ENCODE results near the gene CFAP61.
"Not testable (repeated sequence)": the region's sequence is repeated elsewhere in the genome, so short reads cannot be mapped to it uniquely, and the experiment has no call there.

CFAP61 gene, protein sequence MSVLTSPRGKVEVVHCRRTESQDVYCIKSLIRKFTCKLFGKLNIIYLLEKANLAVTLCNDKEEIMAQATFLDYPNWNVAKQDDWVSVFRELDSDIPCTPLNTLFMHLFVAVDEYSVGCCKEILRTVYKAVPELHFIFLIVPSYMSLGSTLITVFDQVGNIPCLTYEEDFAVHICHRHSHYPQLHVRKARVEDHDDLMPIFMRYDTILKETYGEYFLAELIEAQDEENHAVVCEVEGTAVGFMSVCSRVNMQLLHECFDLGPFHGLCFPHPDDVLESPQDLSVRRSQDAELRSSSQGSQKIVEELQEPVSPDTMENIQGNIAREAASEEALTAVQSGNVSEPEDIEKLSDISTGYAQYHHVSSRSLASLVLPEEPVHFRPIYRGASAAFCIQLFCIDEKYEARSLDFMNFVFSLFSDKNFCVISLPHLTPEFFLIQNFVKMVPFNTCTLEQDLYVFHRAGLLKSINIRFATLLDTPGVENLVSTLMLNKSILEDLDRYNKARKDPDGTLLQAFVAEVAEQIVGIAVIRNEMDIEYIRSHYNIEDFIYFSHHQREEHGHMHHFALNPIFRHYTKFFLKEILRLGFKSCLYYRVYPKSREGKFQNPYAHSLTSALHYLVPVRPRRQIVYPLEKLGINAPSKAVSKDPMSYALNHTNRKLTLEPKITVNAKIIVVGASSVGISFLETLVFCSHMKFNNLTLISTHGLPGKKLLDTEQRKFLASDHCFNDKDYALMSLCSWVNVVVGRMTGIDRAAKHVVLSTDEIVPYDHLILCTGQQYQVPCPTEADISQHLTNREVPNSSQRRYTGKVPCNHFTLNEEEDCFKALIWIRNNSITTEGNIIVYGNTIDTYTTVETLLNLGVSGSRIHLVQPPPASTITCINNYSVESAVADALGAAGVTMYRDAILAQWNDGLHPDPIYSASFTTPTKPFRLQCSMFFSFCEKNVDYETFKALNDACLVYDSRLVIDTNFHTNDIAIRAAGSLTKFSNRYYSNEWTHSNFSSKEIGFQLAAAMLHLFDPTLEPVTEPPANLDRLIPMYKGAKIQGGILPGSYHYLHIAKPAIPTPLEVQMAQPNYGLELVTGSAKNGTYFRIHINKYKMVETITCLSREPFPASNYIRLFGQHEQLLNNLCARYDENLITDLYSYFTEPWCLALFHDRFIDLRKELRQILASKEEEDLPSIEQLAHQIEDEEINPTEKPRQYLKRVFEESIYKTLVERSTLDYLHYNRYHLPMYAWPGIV

GRCh38 chr20:20052074-20052970 lies at the start of gene CFAP61, which contains the start of gene CRNKL1:
Gene CFAP61, plus strand, starts transcription at chr20:20052532. Its CDS starts 4,122 bp downstream, at chr20:20056654.
Gene CRNKL1, minus strand, starts transcription at chr20:20052466. Its CDS starts 124 bp downstream, at chr20:20052342.
- in situ Hi-C loops (cut with MboI; ENCODE audit: low sequenced_read_pairs), result no loop called here

GRCh38 chr20:20003031-20003954 lies 49.0 kb upstream of the CFAP61 start:
- in situ Hi-C loops (cut with MboI; ENCODE audit: low sequenced_read_pairs), result no loop called here

DNA sequence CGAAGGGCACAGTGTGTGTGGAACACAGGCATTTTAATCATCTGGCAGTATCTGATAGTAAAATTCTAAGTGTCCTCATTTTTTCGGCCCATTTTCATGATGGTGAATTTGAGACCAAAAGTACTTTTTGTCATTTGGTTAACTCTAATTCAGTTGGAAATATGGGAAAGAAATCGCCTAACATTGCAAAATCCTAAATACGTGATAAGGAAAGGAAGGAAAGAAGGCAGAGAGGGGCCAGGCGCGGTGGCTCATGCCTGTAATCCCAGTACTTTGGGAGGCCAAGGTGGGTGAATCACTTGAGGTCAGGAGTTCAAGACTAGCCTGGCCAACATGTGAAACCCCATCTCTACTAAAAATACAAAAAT lies 48.4 kb upstream of the CFAP61 start:
- in situ Hi-C loops (cut with MboI; ENCODE audit: low sequenced_read_pairs), result not testable (repeated sequence)

GRCh38 chr20:20005342-20005741 lies 47.0 kb upstream of the CFAP61 start:
- in situ Hi-C loops (cut with MboI; ENCODE audit: low sequenced_read_pairs), result no loop called here

DNA sequence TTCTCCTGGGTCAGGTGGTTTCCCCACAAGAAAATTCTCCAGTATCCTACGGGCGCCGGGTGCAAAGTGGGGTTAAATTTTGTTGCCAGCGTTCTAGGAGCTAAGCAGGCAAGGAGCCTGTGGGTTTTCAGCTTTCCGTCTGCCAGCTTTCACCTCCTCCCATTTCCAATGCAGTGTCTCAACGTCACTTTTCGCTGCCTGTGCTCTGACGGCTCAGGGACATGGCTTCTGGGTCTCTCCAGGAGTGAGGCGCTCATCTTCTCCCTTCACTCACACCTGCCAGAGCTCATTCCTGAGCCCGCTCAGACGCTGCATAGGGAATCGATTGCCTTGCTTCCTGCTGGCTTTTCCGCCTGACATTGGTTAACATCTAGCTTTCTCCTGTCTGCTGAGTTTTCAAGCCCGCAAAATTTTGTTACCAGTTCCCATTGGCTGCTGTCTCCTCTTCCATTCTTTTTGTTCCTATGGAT lies 42.5 kb upstream of the CFAP61 start:
- in situ Hi-C loops (cut with MboI; ENCODE audit: low sequenced_read_pairs), result no loop called here

GRCh38 chr20:20010639-20011500 lies 41.5 kb upstream of the CFAP61 start:
- in situ Hi-C loops (cut with MboI; ENCODE audit: low sequenced_read_pairs), result no loop called here

- in situ Hi-C loops (cut with MboI; ENCODE audit: low sequenced_read_pairs), result no loop called here
Measured at GRCh38 chr20:20012541-20012940, 39.8 kb upstream of the CFAP61 start.

- in situ Hi-C loops (cut with MboI; ENCODE audit: low sequenced_read_pairs), result no loop called here
Measured at GRCh38 chr20:20014659-20015058, 37.7 kb upstream of the CFAP61 start.

- in situ Hi-C loops (cut with MboI; ENCODE audit: low sequenced_read_pairs), result no loop called here
Measured at GRCh38 chr20:20017001-20017843, 35.1 kb upstream of the CFAP61 start, which contains the start of gene NAA20. Gene NAA20, plus strand, starts transcription at chr20:20017362. Its CDS starts 35 bp downstream, at chr20:20017397.

DNA sequence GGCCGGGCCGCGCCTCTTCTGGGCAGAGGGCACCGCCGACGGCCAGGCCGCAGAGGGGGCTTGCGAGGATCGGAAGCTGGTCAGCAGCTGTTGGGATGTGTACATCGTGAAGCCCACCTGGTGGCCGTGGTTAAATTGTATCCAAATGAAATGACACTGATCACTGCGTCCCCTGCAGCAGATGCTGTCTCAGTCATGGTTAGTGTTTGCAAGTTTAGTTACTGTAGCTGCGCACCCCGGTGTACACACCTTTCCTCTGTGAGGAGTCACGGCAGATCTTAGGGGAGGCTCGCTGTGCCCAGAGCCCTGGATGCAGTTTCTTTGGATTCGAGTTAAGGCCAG lies 34.5 kb upstream of the CFAP61 start:
- in situ Hi-C loops (cut with MboI; ENCODE audit: low sequenced_read_pairs), result no loop called here

GRCh38 chr20:20018366-20018765 lies 34.0 kb upstream of the CFAP61 start:
- in situ Hi-C loops (cut with MboI; ENCODE audit: low sequenced_read_pairs), result no loop called here

DNA sequence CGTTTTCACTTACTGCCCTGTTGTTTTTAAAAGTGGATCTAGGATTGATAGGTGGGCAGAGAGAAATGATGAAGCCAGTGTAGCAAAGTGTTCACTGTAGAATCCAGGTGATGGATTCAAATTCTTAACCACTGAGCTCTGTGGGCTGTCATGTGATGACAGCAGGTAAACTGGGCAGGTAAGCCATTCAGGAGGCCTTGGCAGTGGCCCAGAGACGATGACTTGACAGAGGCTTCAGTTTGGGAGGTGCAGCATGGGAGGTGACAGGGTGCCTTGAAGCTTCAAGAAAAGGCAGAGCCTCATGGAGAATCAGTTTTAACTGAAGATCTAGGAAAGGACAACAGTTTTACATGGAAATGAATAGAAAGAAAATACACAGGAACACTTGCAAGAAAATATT lies 33.2 kb upstream of the CFAP61 start:
- in situ Hi-C loops (cut with MboI; ENCODE audit: low sequenced_read_pairs), result no loop called here

GRCh38 chr20:20020908-20021307 lies 31.4 kb upstream of the CFAP61 start:
- in situ Hi-C loops (cut with MboI; ENCODE audit: low sequenced_read_pairs), result no loop called here

DNA sequence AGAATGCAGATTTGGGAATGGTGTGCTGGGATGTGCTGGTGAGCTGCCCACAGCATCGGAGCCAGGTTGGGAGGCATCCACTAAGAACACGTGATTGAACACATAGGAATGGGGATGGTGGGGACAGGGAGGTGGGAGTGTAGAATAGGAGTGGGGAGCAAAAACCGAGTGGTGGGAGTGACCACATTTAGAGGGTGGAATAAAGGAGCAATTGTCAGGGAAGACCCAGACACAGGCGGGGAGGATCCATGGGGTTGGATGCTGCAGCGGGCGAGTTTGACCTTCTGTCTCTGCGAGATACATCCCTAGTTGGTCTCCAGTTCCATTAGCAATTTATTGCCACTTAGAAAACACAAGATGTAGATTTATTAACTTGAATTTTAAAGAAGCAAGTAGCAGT lies 30.5 kb upstream of the CFAP61 start:
- in situ Hi-C loops (cut with MboI; ENCODE audit: low sequenced_read_pairs), result no loop called here

DNA sequence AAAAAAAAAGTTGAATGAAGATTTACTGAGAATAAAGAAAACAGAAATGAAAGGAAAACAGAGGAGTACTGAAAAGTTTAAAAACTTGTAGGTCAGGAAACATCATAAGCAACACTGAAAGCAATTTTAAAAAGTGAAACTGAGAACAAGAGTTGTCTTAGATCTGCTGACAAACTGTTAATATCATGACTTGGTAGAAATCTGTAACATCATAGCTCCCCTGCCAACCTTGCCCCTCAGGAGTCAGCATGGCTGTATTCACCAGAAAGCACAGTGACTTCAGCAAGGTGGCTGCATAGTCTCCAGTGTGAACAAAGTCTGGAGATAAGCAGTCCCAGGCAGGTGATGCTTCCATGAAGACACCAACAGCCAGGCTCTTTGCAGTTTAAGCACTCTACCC lies 29.8 kb upstream of the CFAP61 start:
- in situ Hi-C loops (cut with MboI; ENCODE audit: low sequenced_read_pairs), result no loop called here

DNA sequence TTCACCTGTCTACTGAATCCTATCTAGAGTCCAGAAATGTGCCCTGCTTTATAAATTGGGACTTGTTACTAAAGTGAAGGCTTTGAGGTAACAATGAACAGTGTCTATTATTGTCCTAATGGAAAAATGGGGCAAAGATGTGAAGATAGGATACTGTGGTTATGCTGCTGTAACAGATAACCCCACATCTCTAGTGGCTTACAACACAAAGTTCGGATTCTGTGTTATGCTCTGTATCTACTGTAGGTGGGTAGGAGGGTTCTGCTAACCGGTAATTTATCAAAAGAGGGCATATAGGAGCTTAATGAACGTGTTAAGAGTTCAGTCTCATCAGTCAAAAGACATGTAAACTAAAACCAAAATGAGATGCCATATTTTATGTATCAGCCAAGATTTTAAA lies 28.9 kb upstream of the CFAP61 start:
- in situ Hi-C loops (cut with MboI; ENCODE audit: low sequenced_read_pairs), result no loop called here

DNA sequence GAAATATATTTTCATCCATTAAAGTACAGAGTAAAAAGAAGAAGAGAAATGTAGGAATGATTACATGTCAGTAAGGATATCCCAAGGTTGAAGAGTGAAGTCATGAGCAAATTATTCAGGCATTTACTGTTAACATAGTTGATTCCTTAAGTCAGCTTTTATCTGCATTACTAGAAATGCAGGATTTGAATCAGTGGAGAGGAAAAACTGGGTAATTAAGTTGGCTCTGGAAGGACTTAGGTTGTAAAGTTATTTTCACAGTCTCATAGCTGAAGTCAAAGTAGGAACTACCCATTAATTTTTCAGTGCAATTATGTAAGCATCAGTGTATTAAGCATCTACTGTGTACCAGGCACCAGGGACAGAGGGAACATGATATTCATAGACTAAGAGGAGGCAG lies 27.4 kb upstream of the CFAP61 start:
- in situ Hi-C loops (cut with MboI; ENCODE audit: low sequenced_read_pairs), result no loop called here

All from HL-60/S4 treated with retinoic acid at 250 ng/mL for 4 days and 3 days (cell line).